K562 (cell line): ENCODE data around the gene TSPAN16. TPM values are rescaled to one million over a fixed set of nuclear protein-coding genes. Genes with fewer than 3 reads are reported as not detected.
A peak's percentile ranks its signal among the peaks of the same experiment; 100 is the strongest.

Experiments used
- ATAC-seq: fragments of 200-7000 bp; cut with Tn5 transposase; 3 replicates; pipeline ENCODE4 v1.9.1; 2020; ENCODE audit warnings: moderate library complexity
- BruUV-seq: library from RNA; stranded (reverse); fragments of 400-500 nt; replicated peaks from 2 replicates; lab custom pipeline; 2021; lab: Mats Ljungman, UMichigan
- CTCF ChIA-PET: fragments of 300-600 bp; formaldehyde crosslinking; extraction: SDS; loops from one replicate; lab custom pipeline; 2021; ENCODE audit warnings: low intra/inter-chr PET ratio; lab: Yijun Ruan, JAX
- POLR2A ChIA-PET: fragments of 300-600, 350-650 bp; sonication (Branson Sonifier 250); formaldehyde crosslinking; extraction: SDS; loops from one replicate; lab custom pipeline; 2021; ENCODE audit warnings: antibody characterized with exemption, inconsistent platforms; lab: Yijun Ruan, JAX
- DNase-seq, 4 experiments: peaks; one replicate each; pipeline versions ENCODE4 v3.0.0 to v3.0.0-alpha.2; 2011 to 2018; ENCODE audit warnings: low spot score in 3 of 4, mixed read lengths in 3 of 4; ENCODE audit errors: extremely low read depth in 1 of 4
- FAIRE-seq: peaks from 2 replicates; lab custom pipeline; 2011; peaks lifted over from hg19 to GRCh38; lab: Jason Lieb, UNC
- H2AFZ ChIP-seq: 2 replicates; pipeline ENCODE4 v1.6.0; 2011; ENCODE audit warnings: low read depth, low read length, control low read depth, inconsistent platforms
- H3K27ac ChIP-seq: fragments of 200-600 bp; 3 replicates; pipeline ENCODE4 v1.8.0; 2011; ENCODE audit warnings: low read depth, mild to moderate bottlenecking, control low read depth, inconsistent platforms, low read length, moderate library complexity, mixed read lengths; ENCODE audit errors: extremely low read depth
- H3K27me3 ChIP-seq, 2 experiments: fragments of 300-600 bp in 1 of 2; 2 replicates in 1 of 2; 3 replicates in 1 of 2; pipeline versions ENCODE4 v1.6.0 to v1.8.0; 2011; ENCODE audit warnings: inconsistent platforms in 2 of 2, low read length in 2 of 2, mild to moderate bottlenecking in 1 of 2, mixed read lengths in 1 of 2, moderate library complexity in 1 of 2; ENCODE audit not compliant: control insufficient read depth in 2 of 2, insufficient read depth in 2 of 2
- H3K36me3 ChIP-seq: fragments of 300-600 bp; 3 replicates; pipeline ENCODE4 v1.8.0; 2011; ENCODE audit warnings: mild to moderate bottlenecking, low read length, inconsistent platforms; ENCODE audit not compliant: control insufficient read depth, insufficient read depth
- H3K4me1 ChIP-seq, 2 experiments: fragments of 200-600 bp in 1 of 2; replicated peaks in 1 of 2; 2 replicates in 1 of 2; 3 replicates in 1 of 2; pipeline versions ENCODE4 v1.5.1 to v1.8.0; 2011; ENCODE audit warnings: inconsistent platforms in 2 of 2, low read length in 2 of 2, mild to moderate bottlenecking in 1 of 2, mixed read lengths in 1 of 2, moderate library complexity in 1 of 2; ENCODE audit not compliant: control insufficient read depth in 2 of 2, insufficient read depth in 2 of 2
- H3K4me2 ChIP-seq: 2 replicates; pipeline ENCODE4 v1.6.1; 2011; ENCODE audit warnings: low read length, control low read depth, inconsistent platforms, mixed read lengths; ENCODE audit not compliant: insufficient read depth
- H3K4me3 ChIP-seq: fragments of 200-600 bp; sonication (generic), shearing (Covaris generic); 2 replicates; pipeline ENCODE4 v1.5.1; 2016; ENCODE audit warnings: control low read depth, inconsistent platforms
- H3K79me2 ChIP-seq: fragments of 200-600 bp; 3 replicates; pipeline ENCODE4 v1.8.0; 2011; ENCODE audit warnings: low read length, inconsistent platforms; ENCODE audit not compliant: control insufficient read depth, insufficient read depth
- H3K9ac ChIP-seq, 2 experiments: 2 replicates each; pipeline versions ENCODE4 v1.6.0 to v1.6.1; 2011; ENCODE audit warnings: low read depth in 2 of 2, low read length in 2 of 2, control low read depth in 1 of 2, inconsistent platforms in 1 of 2, mild to moderate bottlenecking in 1 of 2, mixed read lengths in 1 of 2; ENCODE audit not compliant: insufficient read depth in 1 of 2
- H3K9me1 ChIP-seq: one replicate; pipeline ENCODE4 v1.6.0; 2011; ENCODE audit warnings: inconsistent platforms, mild to moderate bottlenecking, low read length, moderate library complexity; ENCODE audit not compliant: control insufficient read depth, insufficient read depth
- H3K9me3 ChIP-seq: replicated peaks from 2 replicates; pipeline ENCODE4 v1.5.1; 2011; ENCODE audit warnings: low read depth, low read length, inconsistent platforms; ENCODE audit not compliant: control insufficient read depth, insufficient read depth
- H4K20me1 ChIP-seq: replicated peaks from 2 replicates; pipeline ENCODE4 v1.6.1; 2011; ENCODE audit warnings: low read length, inconsistent platforms, mixed read lengths; ENCODE audit not compliant: control insufficient read depth, insufficient read depth
- AFF4 ChIP-seq: sonication (generic); formaldehyde crosslinking; IDR thresholded peaks from 2 replicates; pipeline ENCODE4 v1.8.0; 2023; ENCODE audit warnings: mild to moderate bottlenecking, missing genetic modification reagents
- BHLHE40 ChIP-seq: IDR thresholded peaks from 2 replicates; pipeline ENCODE4 v1.6.1; 2011; ENCODE audit warnings: low read length, improper control_type of control experiment
- CCAR2 ChIP-seq: fragments of 200-400 bp; formaldehyde crosslinking; IDR thresholded peaks from 2 replicates; pipeline ENCODE4 v1.6.1; 2017; ENCODE audit warnings: mild to moderate bottlenecking, low read depth, low read length
- DEAF1 ChIP-seq: fragments of 450-650 bp; formaldehyde crosslinking; IDR thresholded peaks from 2 replicates; pipeline ENCODE4 v1.4.0; 2020; ENCODE audit warnings: mild to moderate bottlenecking, moderate library complexity
- FOSL1 ChIP-seq: fragments of 200-800 bp; sonication (Bioruptor generic); conservative IDR thresholded peaks from 2 replicates; pipeline ENCODE4 v1.6.1; 2016; ENCODE audit warnings: missing genetic modification characterization, missing compliant biosample characterization
- HLTF ChIP-seq: fragments of 450-650 bp; IDR thresholded peaks from 2 replicates; pipeline ENCODE4 v1.6.1; 2016
- IRF9 ChIP-seq: fragments of 450-650 bp; IDR thresholded peaks from 2 replicates; pipeline ENCODE4 v1.6.1; 2016; ENCODE audit warnings: missing biosample characterization, missing genetic modification characterization
- PCBP1 ChIP-seq: fragments of 200-400 bp; formaldehyde crosslinking; IDR thresholded peaks from 2 replicates; pipeline ENCODE4 v1.6.1; 2018; ENCODE audit warnings: mild to moderate bottlenecking, low read depth, low read length; ENCODE audit not compliant: poor library complexity, severe bottlenecking
- ZFX ChIP-seq: sonication (generic); formaldehyde crosslinking; IDR thresholded peaks from 2 replicates; pipeline ENCODE4 v1.8.0; 2022; ENCODE audit warnings: mild to moderate bottlenecking, missing genetic modification reagents, moderate library complexity
- ZKSCAN1 ChIP-seq: fragments of 150-350 bp; IDR thresholded peaks from 2 replicates; pipeline ENCODE4 v1.6.1; 2016; ENCODE audit warnings: low read depth, low read length
- ZNF3 ChIP-seq: fragments of 250-450 bp; sonication (Bioruptor Pico); IDR thresholded peaks from 2 replicates; pipeline ENCODE4 v1.5.0; 2021; ENCODE audit warnings: mild to moderate bottlenecking, moderate library complexity
- ZNF511 ChIP-seq: sonication (generic); formaldehyde crosslinking; IDR thresholded peaks from 2 replicates; pipeline ENCODE4 v1.8.0; 2022; ENCODE audit warnings: mild to moderate bottlenecking, missing genetic modification reagents
- WGBS: fragments of 100-300 bp; shearing (Covaris generic); methylation state at CpG from one replicate; pipeline ENCODE4 v1.1.6; 2016; ENCODE audit warnings: low coverage, mixed read lengths; ENCODE audit not compliant: insufficient coverage; ENCODE audit errors: missing lambda C conversion rate; 5-methylcytosine and 5-hydroxymethylcytosine counted together
- in situ Hi-C: fragments of 300-500 bp; cut with MboI; formaldehyde crosslinking; loops from 4 replicates; pipeline ENCODE4 v1.15.0; 2018; ENCODE audit warnings: inconsistent platforms, mixed read lengths
- intact Hi-C: fragments of 100-400 bp; cut with micrococcal nuclease; formaldehyde crosslinking; loops from 2 replicates; pipeline ENCODE4 v1.14.2; 2022
- polyA plus RNA-seq, 8 experiments: library from polyadenylated mRNA; depleted of rRNA in 4 of 8; stranded (reverse) in 5 of 8; unstranded in 3 of 8; fragments of >200 nt; fragmentation: Nextera tagmentation in 2 of 8; fragmentation: Illumina TruSeq in 1 of 8; extraction: Ambion mirVana in 2 of 8; extraction: Trizol in 1 of 8; gene quantifications; 2 replicates each; pipeline versions ENCODE4 v1.2.1 to v1.2.3, GENCODE V29; 2011 to 2014; ENCODE audit warnings: inconsistent platforms in 1 of 8, missing spikeins in 1 of 8
- total RNA-seq, 7 experiments: library from RNA; depleted of rRNA in 6 of 7; stranded (reverse); fragments of >200 nt in 6 of 7; fragmentation: Illumina TruSeq in 2 of 7; extraction: Trizol in 2 of 7; gene quantifications; 2 replicates each; pipeline versions ENCODE4 v1.2.1 to v1.2.3, GENCODE V29; 2011 to 2021; ENCODE audit warnings: low replicate concordance in 1 of 7

Gene TSPAN16
- total and polyA plus RNA-seq, 9 of the 15 experiments (the other 6 are each of a cell fraction or from before 2014, with no cell fraction given), result not detected

GRCh38 chr19:11267316-11268085, 28.5 kb upstream of the TSPAN16 start:
- POLR2A ChIA-PET, result interaction anchor here (0.6 to 1.3 kb wide), 2 partner anchors 11 to 14 kb away, joined by 3 read pairs; no protein-coding TSS in a partner anchor
- peak in 2 of 4 experiments; percentile 10 to 15 for DNase-seq
- no peaks in the 10 kb centered on the region for H3K36me3 ChIP-seq
- H3K27ac ChIP-seq, result no peak overlapping the region
- FAIRE-seq, result no peak
- no peak overlapping the region for H3K4me3 ChIP-seq
- ATAC-seq, result no peak
- peak overlapping the region in 1 of 2 experiments; percentile 55; a peak in 2 of 4 replicates for H3K9ac ChIP-seq
- H3K4me2 ChIP-seq, result no peak overlapping the region
- H2AFZ ChIP-seq, result no peak overlapping the region
- peaks cover 10 to 16% of the 10 kb centered on the region in 2 experiments; a peak in 3 of 5 replicates for H3K4me1 ChIP-seq
- in situ Hi-C loops, result no loop called here
- no peaks in the 10 kb centered on the region for H3K79me2 ChIP-seq
- BruUV-seq, result no TSS peak
- no peaks in the 10 kb centered on the region for H3K9me1 ChIP-seq
- intact Hi-C loops, result no loop called here
- CTCF ChIA-PET, result no interaction called here
- 0 out of 2 replicates have a peak, but pooled peaks cover 3% of the 10 kb centered on the region for H4K20me1 ChIP-seq
- H3K27me3 ChIP-seq, result no peaks in the 10 kb centered on the region; a peak in 1 of 5 replicates
- no peaks in the 10 kb centered on the region for H3K9me3 ChIP-seq
- WGBS, result 28% methylated on average over 10 of the region's 10 CpGs
- TF ChIP-seq ZFX (no peak), CCAR2 (no peak), PCBP1 (no peak), BHLHE40 (no peak), ZKSCAN1 (no peak), AFF4 (CRISPR knock-in tag) (no peak), DEAF1 (CRISPR knock-in tag) (no peak), ZNF3 (CRISPR knock-in tag) (no peak), FOSL1 (no peak), HLTF (no peak), ZNF511 (CRISPR knock-in tag) (no peak), IRF9 (no peak)
